ENCODE data around the gene GMPR2. TPM values are rescaled to one million over a fixed set of nuclear protein-coding genes. Genes with fewer than 3 reads are reported as not detected.

The GMPR2 gene
- total RNA-seq, 1 donor from 2014 or later = 66.2 TPM

GRCh38 chr14:24249230-24250021 is 16.7 kb downstream of the GMPR2 start:
- Mint-ChIP-seq H3K4me1 (peaks cover 4% of the 10 kb centered on the region), H3K27me3 (ENCODE audit: low read depth) (peaks cover 2% of the 10 kb centered on the region), H3K9me3 (no peaks in the 10 kb centered on the region), H3K4me3 (no peak overlapping the region), H3K36me3 (ENCODE audit: low read depth) (no peaks in the 10 kb centered on the region), H3K27ac (ENCODE audit: unreplicated experiment) (no peak overlapping the region)
- no peak for TF ChIP-seq CTCF (conservative IDR thresholded peaks at IDR 0.05)
- no peak for DNase-seq (ENCODE audit: low read depth, low spot score)

- Mint-ChIP-seq H3K27me3 (ENCODE audit: low read depth) (no peaks in the 10 kb centered on the region), H3K36me3 (ENCODE audit: low read depth) (no peaks in the 10 kb centered on the region), H3K4me1 (no peaks in the 10 kb centered on the region), H3K4me3 (no peak overlapping the region), H3K9me3 (no peaks in the 10 kb centered on the region), H3K27ac (ENCODE audit: unreplicated experiment) (no peak overlapping the region)
- no peak for TF ChIP-seq CTCF (conservative IDR thresholded peaks at IDR 0.05)
- DNase-seq (ENCODE audit: low read depth, low spot score) = no peak
These were observed 17.6 kb downstream of the GMPR2 start for GRCh38 chr14:24250354-24250753.

- TF ChIP-seq CTCF (conservative IDR thresholded peaks at IDR 0.05) = no peak
- no peak for DNase-seq (ENCODE audit: low read depth, low spot score)
These were observed 19.2 kb downstream of the GMPR2 start for GRCh38 chr14:24251880-24252288.

GRCh38 chr14:24252289-24253124 is 19.8 kb downstream of the GMPR2 start:
- no peak overlapping the region for H3K4me3 Mint-ChIP-seq
- H3K27ac Mint-ChIP-seq (ENCODE audit: unreplicated experiment) = no peak overlapping the region
- H3K27me3 Mint-ChIP-seq (ENCODE audit: low read depth) = no peaks in the 10 kb centered on the region
- no peak for TF ChIP-seq CTCF (conservative IDR thresholded peaks at IDR 0.05)
- H3K36me3 Mint-ChIP-seq (ENCODE audit: low read depth) = no peaks in the 10 kb centered on the region
- no peaks in the 10 kb centered on the region for H3K9me3 Mint-ChIP-seq
- H3K4me1 Mint-ChIP-seq = no peaks in the 10 kb centered on the region
- DNase-seq (ENCODE audit: low read depth, low spot score) = no peak

More at GRCh38 chr14:24251880-24252288, 19.2 kb downstream of the GMPR2 start:
- Mint-ChIP-seq H3K36me3 (ENCODE audit: low read depth) (no peaks in the 10 kb centered on the region), H3K4me1 (no peaks in the 10 kb centered on the region), H3K9me3 (no peaks in the 10 kb centered on the region), H3K27ac (ENCODE audit: unreplicated experiment) (no peak overlapping the region), H3K27me3 (ENCODE audit: low read depth) (no peaks in the 10 kb centered on the region), H3K4me3 (no peak overlapping the region)

GRCh38 chr14:24253936-24254335 is 21.2 kb downstream of the GMPR2 start:
- DNase-seq (ENCODE audit: low read depth, low spot score) = no peak
- H3K36me3 Mint-ChIP-seq (ENCODE audit: low read depth) = no peaks in the 10 kb centered on the region
- no peak for TF ChIP-seq CTCF (conservative IDR thresholded peaks at IDR 0.05)
- H3K4me1 Mint-ChIP-seq = no peaks in the 10 kb centered on the region
- H3K4me3 Mint-ChIP-seq = no peak overlapping the region
- no peaks in the 10 kb centered on the region for H3K27me3 Mint-ChIP-seq (ENCODE audit: low read depth)
- no peak overlapping the region for H3K27ac Mint-ChIP-seq (ENCODE audit: unreplicated experiment)
- no peaks in the 10 kb centered on the region for H3K9me3 Mint-ChIP-seq
